Heart left ventricle (tissue), 16 donors: ENCODE measurements around the gene CCDC200. TPM values are rescaled to one million over a fixed set of nuclear protein-coding genes. Genes with fewer than 3 reads are reported as not detected.

Source experiments
- ATAC-seq, 4 donors: fragments of 200-7000 bp; cut with Tn5 transposase; one replicate each; pipeline ENCODE4 v1.9.1; 2020 to 2022; ENCODE audit warnings: moderate library complexity in 4 of 4, mild to moderate bottlenecking in 3 of 4, moderate number of reproducible peaks in 1 of 4
- DNase-seq, 5 donors: peaks; one replicate each; pipeline ENCODE4 v3.0.0-alpha.2; 2020
- H3K27ac ChIP-seq, 12 donors: fragments of 200-600 bp; sonication (generic) in 4 of 12; one replicate each; pipeline versions ENCODE4 v1.5.0 to v1.8.0; 2016 to 2022; ENCODE audit warnings: mild to moderate bottlenecking in 2 of 12
- H3K27me3 ChIP-seq, 9 donors: fragments of 200-600 bp; sonication (generic) in 2 of 9; one replicate each; pipeline versions ENCODE4 v1.5.1 to v1.8.0; 2016 to 2022; ENCODE audit warnings: mild to moderate bottlenecking in 3 of 9
- H3K36me3 ChIP-seq, 9 donors: fragments of 200-600 bp; sonication (generic) in 2 of 9; one replicate each; pipeline versions ENCODE4 v1.5.0 to v1.8.0; 2018 to 2022; ENCODE audit warnings: mild to moderate bottlenecking in 2 of 9
- H3K4me1 ChIP-seq, 12 donors: fragments of 200-600 bp; sonication (generic) in 4 of 12; one replicate each; pipeline versions ENCODE4 v1.5.0 to v1.8.0; 2016 to 2022; ENCODE audit warnings: mild to moderate bottlenecking in 3 of 12
- H3K4me3 ChIP-seq, 12 donors: fragments of 200-600 bp; sonication (generic) in 4 of 12; one replicate each; pipeline versions ENCODE4 v1.5.0 to v1.8.0; 2017 to 2022; ENCODE audit warnings: mild to moderate bottlenecking in 9 of 12, moderate library complexity in 4 of 12
- H3K9me3 ChIP-seq, 12 donors: fragments of 200-600 bp; sonication (generic) in 4 of 12; one replicate each; pipeline versions ENCODE4 v1.5.0 to v1.8.0; 2016 to 2022; ENCODE audit warnings: mild to moderate bottlenecking in 1 of 12
- POLR2A ChIP-seq, 2 donors: fragments of 450-650 bp; IDR thresholded peaks; one replicate each; pipeline ENCODE4 v1.6.1; 2017; ENCODE audit warnings: antibody characterized with exemption in 2 of 2, mild to moderate bottlenecking in 2 of 2, moderate library complexity in 2 of 2
- WGBS, 4 donors: extraction: QIAGEN DNeasy Blood & Tissue Kit in 2 of 4; methylation state at CpG; one replicate each; pipeline versions ENCODE4 v1.1.5 to v1.1.7; 2013 to 2018; 5-methylcytosine and 5-hydroxymethylcytosine counted together
- intact Hi-C, 10 donors: fragments of 100-400 bp; cut with DNase I; formaldehyde crosslinking; loops; one replicate each; pipeline versions ENCODE4 v1.11.1 to v1.14.2; 2022
- polyA plus RNA-seq, 2 donors: library from polyadenylated mRNA; stranded (reverse); fragments of 200-250 nt; gene quantifications; one replicate each; pipeline ENCODE4 v1.2.3, GENCODE V29; 2013
- total RNA-seq, 9 donors: library from RNA; depleted of rRNA in 2 of 9; stranded (reverse); fragments of >200 nt in 2 of 9; fragmentation: NEBNext Ultra II Directional in 3 of 9; extraction: Animal tissue kit (Norgen Biotek cat#: 25700) in 3 of 9; gene quantifications; one replicate each; pipeline versions ENCODE4 v1.1.0 to v1.2.4, GENCODE V29; 2016 to 2023
- TF ChIP-seq, protein P1 (sequence below), 12 donors: fragments of 200-600 bp; sonication (generic) in 4 of 12; IDR thresholded peaks; one replicate each; pipeline versions ENCODE4 v1.5.0 to v1.8.0; 2018 to 2022; ENCODE audit warnings: antibody characterized with exemption in 12 of 12, mild to moderate bottlenecking in 5 of 12
- donor health status: ischemic (EF 13 %, LVEDD 7.1; RV severe dilation, severe dysfunction).
- donor health status: healthy with polysubstance abuse.
- donor health status: DM: no; HTN: yes; CAD: no.
- donor health status: DM: no; HTN: no; CAD: no.
- donor health status: ischemic (EF 25% LVEDD 6.9; RV normal size, moderate dysfunction).
- donor health status: ischemic (EF 25% LVEDD 5.7; RV mildly dilated, moderate dysfunction).
- donor health status: healthy.
- donor health status: DM: yes; HTN: yes; CAD: no.
- donor health status: ischemic (EF 35%, LVEDD 5.7; RV mildly dilated, moderate dysfunction).
- donor health status: nonischemic (EF 11% LVEDD 7.7; RV severe dilation, severe dysfunction).
- donor health status: DM: yes; HTN: yes; CAD: no.
- donor health status: PGD.
- donor health status: ischemic (EF 29% LVEDD 5.4; RV normal size, mild dysfunction).
- donor health status: nonischemic (EF 23%, LVEDD 6.1; RV moderate dilation, normal function).

The CCDC200 gene
- total and polyA plus RNA-seq, 11 donors = not detected

DNA sequence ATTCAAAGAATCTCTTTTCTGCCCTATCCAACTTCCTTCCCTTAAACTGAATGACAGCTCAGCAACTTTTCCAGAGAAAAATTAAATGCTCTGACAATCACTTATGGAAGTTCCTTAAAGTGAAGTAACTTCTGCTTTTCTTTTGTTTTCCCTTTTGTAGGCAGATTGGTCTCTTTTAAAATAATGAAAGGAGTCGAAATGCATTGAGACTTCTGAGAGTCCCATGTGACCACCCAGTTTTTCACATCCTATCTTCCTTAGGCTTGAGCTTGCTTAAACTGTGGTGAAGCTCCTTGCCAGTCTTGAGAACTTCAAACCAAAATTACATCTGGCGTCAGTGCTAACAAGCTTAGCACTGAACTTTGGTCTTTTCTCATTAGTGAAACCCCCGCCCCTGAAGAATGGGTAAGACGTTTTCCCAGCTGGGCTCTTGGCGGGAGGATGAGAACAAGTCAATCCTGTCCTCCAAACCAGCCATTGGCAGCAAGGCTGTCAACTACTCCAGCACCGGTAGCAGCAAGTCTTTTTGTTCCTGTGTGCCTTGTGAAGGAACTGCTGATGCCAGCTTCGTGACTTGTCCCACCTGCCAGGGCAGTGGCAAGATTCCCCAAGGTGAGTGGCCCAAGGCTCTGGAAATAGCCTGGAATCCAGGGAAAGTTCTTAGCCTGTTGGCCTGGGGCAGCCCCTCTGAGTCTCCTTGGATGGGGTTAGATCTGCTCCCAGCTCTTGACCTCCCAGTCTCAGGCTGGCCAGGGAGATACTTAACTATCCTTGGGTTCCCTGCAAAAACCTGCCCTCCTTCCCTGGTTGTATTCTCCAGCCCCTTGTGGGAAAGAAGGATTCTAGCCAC is 15.6 kb downstream of the CCDC200 start:
- Histone ChIP-seq H3K27me3 (no peaks in the 10 kb centered on the region), H3K36me3 (peaks cover 0 to 72% (median 51%) of the 10 kb centered on the region in 9 donors), H3K27ac (peak overlapping the region in 10 of 12 donors; percentile 26 to 95 (median 82)), H3K9me3 (no peaks in the 10 kb centered on the region), H3K4me1 (peaks cover 0 to 35% (median 12%) of the 10 kb centered on the region in 12 donors), H3K4me3 (peak overlapping the region in 11 of 12 donors; percentile 47 to 85 (median 69))
- intact Hi-C loops = loop anchor here in 4 of 10 donors (5.0 to 10.0 kb wide), 3 partner anchors 41 to 188 kb away; partner anchors contain the start of genes RND2 (in 2 of the 4), VAT1 (in 2 of the 4) and NBR1 (in 1 of the 4)
- 62 to 76% (median 71%) methylated on average over 7 of the region's 7 CpGs for WGBS, 4 donors
- peak in 2 of 4 donors; percentile 9 to 26 for ATAC-seq
- no peak for DNase-seq
- no peak for TF ChIP-seq POLR2A (IDR thresholded peaks at IDR 0.05)
- TF ChIP-seq, protein P1, sequence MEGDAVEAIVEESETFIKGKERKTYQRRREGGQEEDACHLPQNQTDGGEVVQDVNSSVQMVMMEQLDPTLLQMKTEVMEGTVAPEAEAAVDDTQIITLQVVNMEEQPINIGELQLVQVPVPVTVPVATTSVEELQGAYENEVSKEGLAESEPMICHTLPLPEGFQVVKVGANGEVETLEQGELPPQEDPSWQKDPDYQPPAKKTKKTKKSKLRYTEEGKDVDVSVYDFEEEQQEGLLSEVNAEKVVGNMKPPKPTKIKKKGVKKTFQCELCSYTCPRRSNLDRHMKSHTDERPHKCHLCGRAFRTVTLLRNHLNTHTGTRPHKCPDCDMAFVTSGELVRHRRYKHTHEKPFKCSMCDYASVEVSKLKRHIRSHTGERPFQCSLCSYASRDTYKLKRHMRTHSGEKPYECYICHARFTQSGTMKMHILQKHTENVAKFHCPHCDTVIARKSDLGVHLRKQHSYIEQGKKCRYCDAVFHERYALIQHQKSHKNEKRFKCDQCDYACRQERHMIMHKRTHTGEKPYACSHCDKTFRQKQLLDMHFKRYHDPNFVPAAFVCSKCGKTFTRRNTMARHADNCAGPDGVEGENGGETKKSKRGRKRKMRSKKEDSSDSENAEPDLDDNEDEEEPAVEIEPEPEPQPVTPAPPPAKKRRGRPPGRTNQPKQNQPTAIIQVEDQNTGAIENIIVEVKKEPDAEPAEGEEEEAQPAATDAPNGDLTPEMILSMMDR (IDR thresholded peaks at IDR 0.05) = no peak

DNA sequence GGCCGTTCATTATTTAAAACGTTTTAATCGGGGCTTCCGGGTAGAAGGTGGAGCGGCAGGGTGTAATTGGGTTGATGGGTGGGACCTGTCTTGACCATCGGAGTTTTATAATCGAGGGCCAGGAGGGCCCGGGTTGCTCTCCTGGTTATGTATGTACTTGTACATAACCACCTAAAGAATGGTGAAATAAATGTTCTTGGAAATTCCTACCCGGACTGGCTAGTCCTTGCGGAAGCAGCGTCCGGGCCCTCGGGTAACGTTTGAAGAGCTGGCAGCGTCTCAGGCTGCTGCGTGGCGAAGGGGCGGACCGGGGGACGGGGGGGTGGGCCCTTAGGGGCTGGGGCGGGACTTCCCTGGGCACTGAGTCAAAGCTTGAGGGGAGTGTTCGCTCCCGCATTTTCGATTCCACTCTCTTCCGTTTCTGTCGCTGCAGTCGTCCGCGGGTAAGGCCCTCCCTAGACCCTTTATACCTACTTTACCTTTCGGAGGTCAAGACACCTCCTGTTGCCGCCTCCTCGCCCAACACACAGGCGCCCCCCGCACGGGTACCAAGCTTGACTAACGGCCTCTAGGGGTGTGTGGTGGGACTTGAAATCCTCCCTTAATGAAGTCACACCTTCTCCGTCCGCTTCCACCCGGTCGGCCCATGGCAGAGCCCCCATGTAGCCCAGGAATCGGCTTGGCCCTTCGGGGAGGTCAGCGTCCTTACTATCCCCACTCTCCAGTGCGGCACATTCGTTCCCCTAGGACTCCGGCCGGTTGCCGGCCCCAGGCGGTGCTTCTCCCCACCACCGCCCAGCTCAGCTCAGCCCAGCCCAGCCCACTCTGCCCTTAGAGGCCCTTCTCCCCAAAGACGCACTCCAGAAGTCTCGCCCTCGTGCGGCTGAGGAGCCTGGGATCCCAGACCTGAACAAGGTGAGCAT is 16.7 kb downstream of the CCDC200 start, which contains the start of gene TMEM106A:
Gene TMEM106A (plus strand): TSS at position 396 of the 923 bp plus-strand sequence. CDS start 1,167 bp downstream, outside the sequence.
- TF ChIP-seq, protein P1 (IDR thresholded peaks at IDR 0.05) = peak in 8 of 12 donors; percentile 9 to 52 (median 34)
- no peak for TF ChIP-seq POLR2A (IDR thresholded peaks at IDR 0.05)
- ATAC-seq (peak; percentile 81 to 94 (median 90)), DNase-seq (peak; percentile 81 to 89 (median 84))
- Histone ChIP-seq H3K27me3 (no peaks in the 10 kb centered on the region), H3K4me1 (peaks cover 0 to 35% (median 12%) of the 10 kb centered on the region in 12 donors), H3K36me3 (peaks cover 0 to 72% (median 54%) of the 10 kb centered on the region in 9 donors), H3K9me3 (no peaks in the 10 kb centered on the region), H3K27ac (peak within 1 kb of the TSS; percentile 26 to 95 (median 82)), H3K4me3 (peak within 1 kb of the TSS; percentile 8 to 85 (median 65))
- intact Hi-C loops = loop anchor here in 4 of 10 donors (5.0 to 10.0 kb wide), 3 partner anchors 39 to 187 kb away; partner anchors contain the start of genes RND2 (in 2 of the 4), VAT1 (in 2 of the 4) and NBR1 (in 1 of the 4)
- WGBS, 4 donors = 1 to 8% (median 5%) methylated on average over 46 to 54 of the region's 54 CpGs

DNA sequence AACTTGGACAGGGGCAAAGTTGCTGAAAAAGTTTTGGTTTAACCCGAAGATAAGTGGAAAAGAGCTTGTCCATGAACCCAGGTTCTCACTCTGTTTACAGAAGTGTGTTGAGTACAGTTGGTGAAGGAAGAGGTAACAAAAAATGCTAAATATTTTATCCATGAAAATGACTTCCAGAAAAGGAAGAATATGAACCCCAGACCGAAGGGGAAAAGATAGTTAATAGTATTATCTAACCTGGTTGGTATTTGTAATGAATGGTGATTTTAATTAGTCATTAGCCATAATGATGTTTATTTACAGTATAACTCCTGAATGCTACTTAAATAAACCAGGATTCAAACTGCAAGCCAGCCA is 17.3 kb downstream of the CCDC200 start:
- Histone ChIP-seq H3K27me3 (no peaks in the 10 kb centered on the region), H3K36me3 (peaks cover 0 to 72% (median 54%) of the 10 kb centered on the region in 9 donors), H3K4me3 (peak overlapping the region in 11 of 12 donors; percentile 47 to 85 (median 69)), H3K9me3 (no peaks in the 10 kb centered on the region), H3K4me1 (peaks cover 0 to 35% (median 12%) of the 10 kb centered on the region in 12 donors), H3K27ac (peak overlapping the region; percentile 26 to 95 (median 82))
- TF ChIP-seq POLR2A (IDR thresholded peaks at IDR 0.05) = no peak
- TF ChIP-seq, protein P1 (IDR thresholded peaks at IDR 0.05) = no peak
- DNase-seq = no peak
- intact Hi-C loops = loop anchor here in 4 of 10 donors (5.0 to 10.0 kb wide), 3 partner anchors 39 to 186 kb away; partner anchors contain the start of genes RND2 (in 2 of the 4), VAT1 (in 2 of the 4) and NBR1 (in 1 of the 4)
- no peak for ATAC-seq
- 37 to 46% (median 41%) methylated on average over 2 of the region's 2 CpGs for WGBS, 4 donors
